GM23338 (cell line): Measurements from ENCODE around the gene VAV3. TPM values are rescaled to one million over a fixed set of nuclear protein-coding genes. Genes with fewer than 3 reads are reported as not detected.

ENCODE experiments used
- ATAC-seq: fragments of 200-7000 bp; cut with Tn5 transposase; 3 replicates; pipeline ENCODE4 v1.9.1; 2020
- DNase-seq: peaks from one replicate; pipeline ENCODE4 v3.0.0-alpha.2; 2015; ENCODE audit warnings: low spot score
- H2AFZ ChIP-seq: fragments of 200-600 bp; sonication (generic); 2 replicates; pipeline ENCODE4 v1.8.0; 2016; ENCODE audit warnings: antibody characterized with exemption, mild to moderate bottlenecking, moderate library complexity
- H3F3A ChIP-seq: fragments of 200-600 bp; sonication (generic); replicated peaks from 2 replicates; pipeline ENCODE4 v1.8.0; 2017; ENCODE audit warnings: antibody characterized with exemption, mixed run types, low read depth
- H3K27ac ChIP-seq: fragments of 200-600 bp; sonication (generic); 2 replicates; pipeline ENCODE4 v1.6.1; 2016; ENCODE audit warnings: low read depth
- H3K27me3 ChIP-seq: fragments of 200-600 bp; sonication (generic); 2 replicates; pipeline ENCODE4 v1.8.0; 2016; ENCODE audit warnings: mild to moderate bottlenecking, mixed run types, moderate library complexity; ENCODE audit not compliant: insufficient read depth
- H3K36me3 ChIP-seq: fragments of 200-600 bp; sonication (generic); 2 replicates; pipeline ENCODE4 v1.8.0; 2016; ENCODE audit warnings: mild to moderate bottlenecking; ENCODE audit not compliant: insufficient read depth
- H3K4me1 ChIP-seq: fragments of 200-600 bp; sonication (generic); 2 replicates; pipeline ENCODE4 v1.8.0; 2016; ENCODE audit warnings: mild to moderate bottlenecking, moderate library complexity; ENCODE audit not compliant: insufficient read depth
- H3K4me2 ChIP-seq: fragments of 200-600 bp; sonication (generic); 2 replicates; pipeline ENCODE4 v1.7.1; 2017; ENCODE audit warnings: mixed run types
- H3K4me3 ChIP-seq: fragments of 200-600 bp; sonication (generic); 2 replicates; pipeline ENCODE4 v1.6.1; 2016; ENCODE audit warnings: mixed run types
- H3K79me2 ChIP-seq: fragments of 200-600 bp; sonication (generic); replicated peaks from 2 replicates; pipeline ENCODE4 v1.8.0; 2017; ENCODE audit warnings: mild to moderate bottlenecking; ENCODE audit not compliant: insufficient read depth
- H3K9me2 ChIP-seq: fragments of 200-600 bp; sonication (generic); 2 replicates; pipeline ENCODE4 v1.8.0; 2017; ENCODE audit not compliant: insufficient read depth
- H4K20me1 ChIP-seq: fragments of 200-600 bp; sonication (generic); replicated peaks from 2 replicates; pipeline ENCODE4 v1.8.0; 2017; ENCODE audit warnings: mild to moderate bottlenecking; ENCODE audit not compliant: insufficient read depth
- H3K27ac Mint-ChIP-seq: 2 replicates; pipeline ENCODE4 v1.8.0; 2020; ENCODE audit warnings: inconsistent platforms, mild to moderate bottlenecking, moderate library complexity, mixed read lengths
- H3K27me3 Mint-ChIP-seq: 3 replicates; pipeline ENCODE4 v1.8.0; 2022; ENCODE audit warnings: low read depth, mild to moderate bottlenecking, moderate library complexity, mixed read lengths, inconsistent platforms; ENCODE audit not compliant: insufficient read depth, poor library complexity
- H3K36me3 Mint-ChIP-seq: 3 replicates; pipeline ENCODE4 v1.8.0; 2021; ENCODE audit warnings: low read depth, mild to moderate bottlenecking, inconsistent platforms, moderate library complexity, mixed read lengths
- H3K4me1 Mint-ChIP-seq: 3 replicates; pipeline ENCODE4 v1.8.0; 2020; ENCODE audit warnings: mild to moderate bottlenecking, inconsistent platforms, mixed read lengths
- H3K4me3 Mint-ChIP-seq: 3 replicates; pipeline ENCODE4 v1.8.0; 2021; ENCODE audit warnings: moderate library complexity, mild to moderate bottlenecking, inconsistent platforms, mixed read lengths
- H3K9me3 Mint-ChIP-seq: 3 replicates; pipeline ENCODE4 v1.8.0; 2020; ENCODE audit warnings: moderate library complexity, mild to moderate bottlenecking, inconsistent platforms, mixed read lengths
- CREB1 ChIP-seq: fragments of 250-450 bp; sonication (Bioruptor Pico); IDR thresholded peaks from 2 replicates; pipeline ENCODE4 v1.5.0; 2020; ENCODE audit warnings: low read depth, mild to moderate bottlenecking, moderate library complexity
- EZH2 ChIP-seq: fragments of 200-600 bp; sonication (generic); IDR thresholded peaks from one replicate; pipeline ENCODE4 v1.8.0; 2017; ENCODE audit warnings: antibody characterized with exemption, mild to moderate bottlenecking, low read depth; ENCODE audit not compliant: unreplicated experiment
- EZH2phosphoT487 ChIP-seq: fragments of 200-600 bp; sonication (generic); IDR thresholded peaks from one replicate; pipeline ENCODE4 v1.8.1; 2018; ENCODE audit warnings: antibody characterized with exemption; ENCODE audit not compliant: unreplicated experiment
- JUNB ChIP-seq: IDR thresholded peaks from one replicate; pipeline ENCODE4 v1.6.1; 2016; ENCODE audit warnings: antibody characterized with exemption; ENCODE audit not compliant: unreplicated experiment
- NANOG ChIP-seq: IDR thresholded peaks from 2 replicates; pipeline ENCODE4 v1.6.1; 2016; ENCODE audit warnings: antibody characterized with exemption, borderline replicate concordance
- POLR2AphosphoS5 ChIP-seq: IDR thresholded peaks from 2 replicates; pipeline ENCODE4 v1.6.1; 2016; ENCODE audit warnings: antibody characterized with exemption, low read depth
- STAT1 ChIP-seq: IDR thresholded peaks from one replicate; pipeline ENCODE4 v1.6.1; 2016; ENCODE audit warnings: antibody characterized with exemption; ENCODE audit not compliant: unreplicated experiment
- ZNF331 ChIP-seq: fragments of 250-450 bp; sonication (Bioruptor Pico); IDR thresholded peaks from 2 replicates; pipeline ENCODE4 v1.5.0; 2020; ENCODE audit warnings: low read depth, mild to moderate bottlenecking, moderate library complexity
- polyA plus RNA-seq: library from polyadenylated mRNA; unstranded; fragments of >200 nt; fragmentation: Nextera tagmentation; extraction: Ambion mirVana; gene quantifications from 2 replicates; pipeline ENCODE4 v1.2.1, GENCODE V29; 2016
- total RNA-seq: library from RNA; depleted of rRNA; stranded (reverse); fragments of >200 nt; shearing (Covaris generic); gene quantifications from 2 replicates; pipeline ENCODE4 v1.2.3, GENCODE V29; 2014
- TF ChIP-seq, protein P1 (sequence below): IDR thresholded peaks from one replicate; pipeline ENCODE4 v1.6.1; 2018; ENCODE audit warnings: antibody characterized with exemption; ENCODE audit not compliant: unreplicated experiment
- TF ChIP-seq, protein P2 (sequence below), 2 experiments: fragments of 200-600 bp in 1 of 2; sonication (generic) in 1 of 2; conservative IDR thresholded peaks; 2 replicates each; pipeline versions ENCODE4 v1.5.1 to v1.6.1; 2016 to 2017; ENCODE audit warnings: antibody characterized with exemption in 2 of 2, low read depth in 2 of 2, mild to moderate bottlenecking in 2 of 2, moderate library complexity in 1 of 2
- TF ChIP-seq, protein P3 (sequence below): fragments of 250-450 bp; sonication (Bioruptor Pico); IDR thresholded peaks from 2 replicates; pipeline ENCODE4 v1.5.0; 2020; ENCODE audit warnings: mild to moderate bottlenecking, moderate library complexity

The VAV3 gene
- total and polyA plus RNA-seq, 2 experiments from 2014 or later: 3.0 to 11.3 TPM

DNA sequence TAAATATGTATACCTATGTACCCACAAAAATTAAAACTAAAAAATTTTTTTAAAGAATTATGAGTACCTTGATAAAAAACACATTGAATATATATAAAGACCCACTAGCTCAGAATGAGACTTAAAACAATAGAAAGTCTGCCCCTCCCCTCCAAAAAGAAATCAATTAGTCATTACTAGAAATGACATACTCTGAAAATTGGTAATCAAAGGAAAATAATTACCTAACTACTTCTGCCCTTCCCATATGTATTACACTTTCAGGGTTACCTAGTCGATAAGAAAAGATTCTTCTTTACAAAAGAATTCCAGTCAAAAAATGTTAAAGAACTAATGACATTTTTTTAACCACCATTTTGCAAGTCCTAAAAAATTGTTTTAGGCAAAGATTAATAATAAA, 34.7 kb downstream of the VAV3 start (continued):
- TF ChIP-seq CREB1 (no peak), POLR2AphosphoS5 (no peak), NANOG (no peak), JUNB (no peak), STAT1 (no peak)
- TF ChIP-seq, protein P1, sequence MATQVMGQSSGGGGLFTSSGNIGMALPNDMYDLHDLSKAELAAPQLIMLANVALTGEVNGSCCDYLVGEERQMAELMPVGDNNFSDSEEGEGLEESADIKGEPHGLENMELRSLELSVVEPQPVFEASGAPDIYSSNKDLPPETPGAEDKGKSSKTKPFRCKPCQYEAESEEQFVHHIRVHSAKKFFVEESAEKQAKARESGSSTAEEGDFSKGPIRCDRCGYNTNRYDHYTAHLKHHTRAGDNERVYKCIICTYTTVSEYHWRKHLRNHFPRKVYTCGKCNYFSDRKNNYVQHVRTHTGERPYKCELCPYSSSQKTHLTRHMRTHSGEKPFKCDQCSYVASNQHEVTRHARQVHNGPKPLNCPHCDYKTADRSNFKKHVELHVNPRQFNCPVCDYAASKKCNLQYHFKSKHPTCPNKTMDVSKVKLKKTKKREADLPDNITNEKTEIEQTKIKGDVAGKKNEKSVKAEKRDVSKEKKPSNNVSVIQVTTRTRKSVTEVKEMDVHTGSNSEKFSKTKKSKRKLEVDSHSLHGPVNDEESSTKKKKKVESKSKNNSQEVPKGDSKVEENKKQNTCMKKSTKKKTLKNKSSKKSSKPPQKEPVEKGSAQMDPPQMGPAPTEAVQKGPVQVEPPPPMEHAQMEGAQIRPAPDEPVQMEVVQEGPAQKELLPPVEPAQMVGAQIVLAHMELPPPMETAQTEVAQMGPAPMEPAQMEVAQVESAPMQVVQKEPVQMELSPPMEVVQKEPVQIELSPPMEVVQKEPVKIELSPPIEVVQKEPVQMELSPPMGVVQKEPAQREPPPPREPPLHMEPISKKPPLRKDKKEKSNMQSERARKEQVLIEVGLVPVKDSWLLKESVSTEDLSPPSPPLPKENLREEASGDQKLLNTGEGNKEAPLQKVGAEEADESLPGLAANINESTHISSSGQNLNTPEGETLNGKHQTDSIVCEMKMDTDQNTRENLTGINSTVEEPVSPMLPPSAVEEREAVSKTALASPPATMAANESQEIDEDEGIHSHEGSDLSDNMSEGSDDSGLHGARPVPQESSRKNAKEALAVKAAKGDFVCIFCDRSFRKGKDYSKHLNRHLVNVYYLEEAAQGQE: no peak

DNA sequence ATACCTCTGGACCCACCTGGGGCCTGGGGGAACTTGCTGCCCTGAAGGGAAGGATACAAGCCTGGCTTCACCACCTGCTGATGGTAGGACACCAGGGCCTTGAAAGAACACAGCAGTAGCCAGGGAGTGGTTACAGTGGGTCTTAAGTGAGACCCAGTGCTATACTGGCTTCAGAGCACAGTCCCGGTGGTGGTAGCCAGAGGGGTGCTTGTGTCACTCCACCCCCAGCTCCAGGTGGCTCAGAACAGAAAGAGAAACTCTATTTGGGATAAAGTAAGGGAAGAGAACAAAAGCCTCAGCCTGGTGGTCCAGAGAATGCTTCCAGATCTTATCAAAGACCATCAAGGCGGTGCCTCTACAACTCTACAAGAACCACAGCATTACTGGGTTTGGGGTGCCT, 37.2 kb downstream of the VAV3 start:
- DNase-seq (no peak), ATAC-seq (no peak)
- Histone ChIP-seq H3K27ac (no peak overlapping the region), H3K4me3 (no peak overlapping the region), H4K20me1 (no peaks in the 10 kb centered on the region), H3K4me1 (no peaks in the 10 kb centered on the region), H3K9me2 (no peaks in the 10 kb centered on the region; the same call in 1 of the 2 replicates), H2AFZ (no peak overlapping the region), H3K79me2 (no peaks in the 10 kb centered on the region), H3K27me3 (no peaks in the 10 kb centered on the region), H3F3A (no peaks in the 10 kb centered on the region), H3K4me2 (no peak overlapping the region), H3K36me3 (no peaks in the 10 kb centered on the region)
- Mint-ChIP-seq H3K27ac (no peak overlapping the region), H3K4me3 (no peak overlapping the region), H3K9me3 (no peaks in the 10 kb centered on the region), H3K36me3 (no peaks in the 10 kb centered on the region), H3K27me3 (peaks cover 3% of the 10 kb centered on the region), H3K4me1 (peaks cover 3% of the 10 kb centered on the region; the same call in 1 of the 3 replicates)
- TF ChIP-seq, protein P2, sequence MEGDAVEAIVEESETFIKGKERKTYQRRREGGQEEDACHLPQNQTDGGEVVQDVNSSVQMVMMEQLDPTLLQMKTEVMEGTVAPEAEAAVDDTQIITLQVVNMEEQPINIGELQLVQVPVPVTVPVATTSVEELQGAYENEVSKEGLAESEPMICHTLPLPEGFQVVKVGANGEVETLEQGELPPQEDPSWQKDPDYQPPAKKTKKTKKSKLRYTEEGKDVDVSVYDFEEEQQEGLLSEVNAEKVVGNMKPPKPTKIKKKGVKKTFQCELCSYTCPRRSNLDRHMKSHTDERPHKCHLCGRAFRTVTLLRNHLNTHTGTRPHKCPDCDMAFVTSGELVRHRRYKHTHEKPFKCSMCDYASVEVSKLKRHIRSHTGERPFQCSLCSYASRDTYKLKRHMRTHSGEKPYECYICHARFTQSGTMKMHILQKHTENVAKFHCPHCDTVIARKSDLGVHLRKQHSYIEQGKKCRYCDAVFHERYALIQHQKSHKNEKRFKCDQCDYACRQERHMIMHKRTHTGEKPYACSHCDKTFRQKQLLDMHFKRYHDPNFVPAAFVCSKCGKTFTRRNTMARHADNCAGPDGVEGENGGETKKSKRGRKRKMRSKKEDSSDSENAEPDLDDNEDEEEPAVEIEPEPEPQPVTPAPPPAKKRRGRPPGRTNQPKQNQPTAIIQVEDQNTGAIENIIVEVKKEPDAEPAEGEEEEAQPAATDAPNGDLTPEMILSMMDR (conservative IDR thresholded peaks at IDR 0.05; ENCODE audit: low read depth in 2 of 2): no peak
- no peak for TF ChIP-seq EZH2phosphoT487
- TF ChIP-seq JUNB: no peak
- TF ChIP-seq CREB1: no peak
- TF ChIP-seq EZH2: no peak
- TF ChIP-seq, protein P1: no peak
- TF ChIP-seq, protein P3, sequence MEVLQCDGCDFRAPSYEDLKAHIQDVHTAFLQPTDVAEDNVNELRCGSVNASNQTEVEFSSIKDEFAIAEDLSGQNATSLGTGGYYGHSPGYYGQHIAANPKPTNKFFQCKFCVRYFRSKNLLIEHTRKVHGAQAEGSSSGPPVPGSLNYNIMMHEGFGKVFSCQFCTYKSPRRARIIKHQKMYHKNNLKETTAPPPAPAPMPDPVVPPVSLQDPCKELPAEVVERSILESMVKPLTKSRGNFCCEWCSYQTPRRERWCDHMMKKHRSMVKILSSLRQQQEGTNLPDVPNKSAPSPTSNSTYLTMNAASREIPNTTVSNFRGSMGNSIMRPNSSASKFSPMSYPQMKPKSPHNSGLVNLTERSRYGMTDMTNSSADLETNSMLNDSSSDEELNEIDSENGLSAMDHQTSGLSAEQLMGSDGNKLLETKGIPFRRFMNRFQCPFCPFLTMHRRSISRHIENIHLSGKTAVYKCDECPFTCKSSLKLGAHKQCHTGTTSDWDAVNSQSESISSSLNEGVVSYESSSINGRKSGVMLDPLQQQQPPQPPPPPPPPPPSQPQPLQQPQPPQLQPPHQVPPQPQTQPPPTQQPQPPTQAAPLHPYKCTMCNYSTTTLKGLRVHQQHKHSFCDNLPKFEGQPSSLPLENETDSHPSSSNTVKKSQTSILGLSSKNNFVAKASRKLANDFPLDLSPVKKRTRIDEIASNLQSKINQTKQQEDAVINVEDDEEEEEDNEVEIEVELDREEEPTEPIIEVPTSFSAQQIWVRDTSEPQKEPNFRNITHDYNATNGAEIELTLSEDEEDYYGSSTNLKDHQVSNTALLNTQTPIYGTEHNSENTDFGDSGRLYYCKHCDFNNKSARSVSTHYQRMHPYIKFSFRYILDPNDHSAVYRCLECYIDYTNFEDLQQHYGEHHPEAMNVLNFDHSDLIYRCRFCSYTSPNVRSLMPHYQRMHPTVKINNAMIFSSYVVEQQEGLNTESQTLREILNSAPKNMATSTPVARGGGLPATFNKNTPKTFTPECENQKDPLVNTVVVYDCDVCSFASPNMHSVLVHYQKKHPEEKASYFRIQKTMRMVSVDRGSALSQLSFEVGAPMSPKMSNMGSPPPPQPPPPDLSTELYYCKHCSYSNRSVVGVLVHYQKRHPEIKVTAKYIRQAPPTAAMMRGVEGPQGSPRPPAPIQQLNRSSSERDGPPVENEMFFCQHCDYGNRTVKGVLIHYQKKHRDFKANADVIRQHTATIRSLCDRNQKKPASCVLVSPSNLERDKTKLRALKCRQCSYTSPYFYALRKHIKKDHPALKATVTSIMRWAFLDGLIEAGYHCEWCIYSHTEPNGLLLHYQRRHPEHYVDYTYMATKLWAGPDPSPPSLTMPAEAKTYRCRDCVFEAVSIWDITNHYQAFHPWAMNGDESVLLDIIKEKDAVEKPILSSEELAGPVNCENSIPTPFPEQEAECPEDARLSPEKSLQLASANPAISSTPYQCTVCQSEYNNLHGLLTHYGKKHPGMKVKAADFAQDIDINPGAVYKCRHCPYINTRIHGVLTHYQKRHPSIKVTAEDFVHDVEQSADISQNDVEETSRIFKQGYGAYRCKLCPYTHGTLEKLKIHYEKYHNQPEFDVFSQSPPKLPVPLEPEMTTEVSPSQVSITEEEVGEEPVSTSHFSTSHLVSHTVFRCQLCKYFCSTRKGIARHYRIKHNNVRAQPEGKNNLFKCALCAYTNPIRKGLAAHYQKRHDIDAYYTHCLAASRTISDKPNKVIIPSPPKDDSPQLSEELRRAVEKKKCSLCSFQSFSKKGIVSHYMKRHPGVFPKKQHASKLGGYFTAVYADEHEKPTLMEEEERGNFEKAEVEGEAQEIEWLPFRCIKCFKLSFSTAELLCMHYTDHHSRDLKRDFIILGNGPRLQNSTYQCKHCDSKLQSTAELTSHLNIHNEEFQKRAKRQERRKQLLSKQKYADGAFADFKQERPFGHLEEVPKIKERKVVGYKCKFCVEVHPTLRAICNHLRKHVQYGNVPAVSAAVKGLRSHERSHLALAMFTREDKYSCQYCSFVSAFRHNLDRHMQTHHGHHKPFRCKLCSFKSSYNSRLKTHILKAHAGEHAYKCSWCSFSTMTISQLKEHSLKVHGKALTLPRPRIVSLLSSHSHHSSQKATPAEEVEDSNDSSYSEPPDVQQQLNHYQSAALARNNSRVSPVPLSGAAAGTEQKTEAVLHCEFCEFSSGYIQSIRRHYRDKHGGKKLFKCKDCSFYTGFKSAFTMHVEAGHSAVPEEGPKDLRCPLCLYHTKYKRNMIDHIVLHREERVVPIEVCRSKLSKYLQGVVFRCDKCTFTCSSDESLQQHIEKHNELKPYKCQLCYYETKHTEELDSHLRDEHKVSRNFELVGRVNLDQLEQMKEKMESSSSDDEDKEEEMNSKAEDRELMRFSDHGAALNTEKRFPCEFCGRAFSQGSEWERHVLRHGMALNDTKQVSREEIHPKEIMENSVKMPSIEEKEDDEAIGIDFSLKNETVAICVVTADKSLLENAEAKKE (CRISPR knock-in tag): no peak
- TF ChIP-seq ZNF331 (CRISPR knock-in tag): no peak
